ENCODE data around the gene BSG.

BSG gene

GRCh38 chr19:540867-541637 is 31.3 kb upstream of the BSG start:
- DNase-seq, result no peak

DNA sequence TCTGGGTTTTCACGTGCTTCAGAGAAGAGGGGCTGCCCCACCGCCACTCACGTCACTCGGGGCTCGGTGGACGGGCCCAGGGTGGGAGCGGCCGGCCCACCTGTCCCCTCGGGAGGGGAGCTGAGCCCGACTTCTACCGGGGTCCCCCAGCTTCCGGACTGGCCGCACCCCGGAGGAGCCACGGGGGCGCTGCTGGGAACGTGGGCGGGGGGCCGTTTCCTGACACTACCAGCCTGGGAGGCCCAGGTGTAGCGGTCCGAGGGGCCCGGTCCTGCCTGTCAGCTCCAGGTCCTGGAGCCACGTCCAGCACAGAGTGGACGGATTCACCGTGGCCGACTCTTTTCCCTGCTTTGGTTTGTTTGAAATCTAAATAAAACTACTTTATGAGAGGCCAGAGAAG is 30.7 kb upstream of the BSG start:
- no peak for DNase-seq

GRCh38 chr19:542173-542866 is 30.1 kb upstream of the BSG start:
- no peak for DNase-seq

GRCh38 chr19:543910-544608 is 28.3 kb upstream of the BSG start, which contains the start of gene GZMM:
TSS of gene GZMM (plus strand) at chr19:544053. CDS start at chr19:544072, 19 bp downstream.
- no peak for DNase-seq

- DNase-seq, result no peak
Observed at GRCh38 chr19:547117-547516, 25.3 kb upstream of the BSG start.

GRCh38 chr19:547836-548720 is 24.3 kb upstream of the BSG start:
- no peak for DNase-seq

DNA sequence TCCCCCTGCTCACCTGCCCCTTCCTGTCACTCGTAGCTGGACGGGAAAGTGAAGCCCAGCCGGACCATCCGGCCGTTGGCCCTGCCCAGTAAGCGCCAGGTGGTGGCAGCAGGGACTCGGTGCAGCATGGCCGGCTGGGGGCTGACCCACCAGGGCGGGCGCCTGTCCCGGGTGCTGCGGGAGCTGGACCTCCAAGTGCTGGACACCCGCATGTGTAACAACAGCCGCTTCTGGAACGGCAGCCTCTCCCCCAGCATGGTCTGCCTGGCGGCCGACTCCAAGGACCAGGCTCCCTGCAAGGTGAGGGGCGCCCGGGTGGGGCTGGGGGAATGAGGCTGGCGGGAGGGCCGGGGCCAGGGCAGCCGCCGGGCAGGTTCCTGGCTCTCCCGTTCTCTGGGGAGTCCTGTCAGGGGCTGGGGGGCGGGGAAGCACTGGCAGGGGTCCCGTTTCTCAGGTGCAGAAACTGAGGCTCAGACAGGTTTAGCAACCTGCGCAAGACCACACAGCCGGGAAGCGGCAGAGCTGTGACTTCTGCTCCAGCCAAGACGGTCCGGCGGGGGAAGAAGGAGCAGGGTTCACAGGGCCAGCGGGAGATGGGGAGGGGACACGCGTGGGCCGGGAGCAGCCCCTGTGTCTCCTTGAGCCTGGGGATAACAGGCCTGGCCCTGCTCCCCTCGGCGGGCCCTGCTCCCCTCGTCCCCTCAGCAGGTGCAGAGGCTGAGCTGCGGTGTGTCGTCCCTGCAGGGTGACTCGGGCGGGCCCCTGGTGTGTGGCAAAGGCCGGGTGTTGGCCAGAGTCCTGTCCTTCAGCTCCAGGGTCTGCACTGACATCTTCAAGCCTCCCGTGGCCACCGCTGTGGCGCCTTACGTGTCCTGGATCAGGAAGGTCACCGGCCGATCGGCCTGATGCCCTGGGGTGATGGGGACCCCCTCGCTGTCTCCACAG is 23.2 kb upstream of the BSG start:
- DNase-seq, result no peak

DNA sequence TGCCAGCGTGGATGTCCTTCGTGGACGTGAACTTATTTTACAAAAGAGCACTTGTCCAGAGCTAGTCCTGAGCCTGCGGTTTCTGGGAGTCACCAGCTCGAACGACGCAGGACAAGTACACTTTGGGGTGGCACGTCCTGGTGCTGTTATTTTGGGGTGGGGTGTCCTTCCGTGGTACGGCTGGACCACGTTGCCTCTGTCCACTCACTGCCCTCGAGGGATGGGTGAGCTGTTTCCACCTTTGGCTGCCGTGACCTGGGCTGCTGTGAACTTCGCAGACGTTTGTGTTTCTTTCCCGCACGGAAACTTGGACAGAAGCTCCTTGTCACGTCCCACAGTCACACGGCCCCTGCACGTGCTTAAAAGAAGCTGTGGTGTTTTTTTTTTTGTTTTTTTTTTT is 17.6 kb upstream of the BSG start:
- no peak for DNase-seq

DNA sequence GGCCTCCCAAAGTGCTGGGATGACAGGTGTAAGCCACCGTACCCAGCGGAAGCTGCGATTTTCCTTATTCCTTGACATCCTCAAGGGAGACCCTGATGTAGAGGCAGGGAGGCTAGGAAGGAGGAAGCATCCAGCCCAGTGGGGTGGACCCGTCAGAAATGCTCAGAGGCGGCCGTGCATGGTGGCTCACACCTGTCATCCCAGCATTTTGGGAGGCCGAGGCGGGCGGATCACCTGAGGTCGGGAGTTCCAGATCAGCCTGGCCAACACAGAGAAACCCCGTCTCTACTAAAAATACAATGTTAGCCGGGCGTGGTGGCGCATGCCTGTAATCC is 17.0 kb upstream of the BSG start:
- no peak for DNase-seq

DNA sequence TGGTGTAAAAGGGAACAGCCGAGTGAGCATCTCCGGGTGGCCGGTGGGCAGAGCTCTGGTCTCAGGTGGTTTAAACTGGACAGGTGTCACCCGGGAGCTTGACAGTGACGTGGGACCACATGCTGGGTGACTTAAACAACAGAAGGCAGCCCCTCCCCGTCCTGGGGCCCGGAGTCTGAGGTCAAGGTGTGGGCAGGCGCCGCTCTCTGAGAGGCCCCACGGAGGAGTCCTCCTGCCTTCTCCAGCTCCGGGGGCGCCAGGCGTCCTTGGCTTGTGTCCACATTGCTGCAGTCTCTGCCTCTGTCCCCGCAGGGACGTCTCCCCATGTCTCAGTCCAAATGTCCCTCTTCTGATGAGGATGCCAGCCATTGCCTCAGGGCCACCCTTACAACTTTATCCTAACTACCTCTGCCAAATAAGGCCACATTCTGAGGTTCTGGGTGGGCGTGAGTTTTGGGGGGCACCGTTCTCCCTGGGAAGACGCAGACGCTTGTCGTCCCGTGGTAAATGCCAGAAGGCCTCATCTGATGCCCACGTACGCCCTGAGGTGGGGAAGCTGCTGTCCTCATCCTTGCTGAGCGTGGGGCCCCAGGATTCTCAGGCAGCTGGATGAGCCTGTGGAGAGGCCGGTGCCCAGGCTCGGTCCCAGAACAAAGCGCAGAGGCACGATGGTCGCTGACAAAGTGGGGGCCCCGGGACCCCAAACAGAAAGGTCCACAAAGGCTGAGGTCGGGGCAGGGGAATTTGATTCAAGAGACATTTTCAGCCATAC is 15.6 kb upstream of the BSG start:
- DNase-seq, result no peak

GRCh38 chr19:558770-559439 is 13.5 kb upstream of the BSG start:
- DNase-seq, result no peak

DNA sequence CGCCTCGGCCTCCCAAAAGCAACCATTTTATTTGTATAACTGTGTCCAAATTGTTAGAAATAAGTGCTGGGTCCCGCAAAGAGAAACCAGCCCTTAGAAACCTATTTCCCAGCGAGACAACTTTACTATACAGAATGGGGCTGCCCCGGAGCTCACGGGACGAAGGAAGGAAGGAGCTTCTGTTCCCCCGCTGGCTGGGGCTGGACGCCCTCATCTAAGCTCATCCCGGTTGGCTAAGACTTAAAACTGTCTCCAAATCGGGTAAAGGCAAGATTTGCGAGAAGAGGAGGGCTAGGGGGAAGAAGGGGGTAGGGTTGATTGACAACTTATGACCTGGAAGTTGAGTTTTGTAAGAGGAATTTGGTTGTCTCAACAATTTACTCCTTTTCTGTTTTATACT is 12.3 kb upstream of the BSG start:
- no peak for DNase-seq

- no peak for DNase-seq
Observed at GRCh38 chr19:566403-566802, 6.0 kb upstream of the BSG start.

- DNase-seq, result no peak
Observed at GRCh38 chr19:566844-567243, 5.6 kb upstream of the BSG start.

DNA sequence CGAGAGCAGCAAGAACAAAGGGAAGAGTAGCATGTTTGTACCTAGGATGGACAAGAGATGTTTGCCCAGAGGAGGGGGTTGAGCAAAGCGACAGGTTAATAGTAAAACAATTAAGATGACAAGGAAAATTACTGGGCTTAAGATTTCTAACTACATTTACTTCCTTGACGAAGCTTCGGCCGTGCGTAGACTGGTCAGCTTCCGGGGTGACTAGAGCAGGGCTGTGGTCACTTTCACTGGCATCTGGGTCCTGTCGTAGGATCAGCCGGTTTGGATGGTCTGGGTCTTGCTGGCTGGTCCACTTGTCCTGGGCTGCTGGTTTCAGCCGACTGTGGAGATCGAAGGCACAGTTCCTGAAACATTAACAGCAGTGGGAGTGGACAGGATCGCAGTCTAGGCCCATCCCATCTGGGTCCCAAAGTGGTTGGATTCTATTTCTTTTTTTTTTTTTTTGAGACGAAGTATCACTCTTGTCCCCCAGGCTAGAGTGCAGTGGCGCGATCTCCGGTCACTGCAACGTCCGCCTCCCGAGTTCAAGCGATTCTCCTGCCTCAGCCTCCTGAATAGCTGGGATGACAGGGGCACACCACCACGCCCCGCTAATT is 5.0 kb upstream of the BSG start:
- DNase-seq, result no peak

DNA sequence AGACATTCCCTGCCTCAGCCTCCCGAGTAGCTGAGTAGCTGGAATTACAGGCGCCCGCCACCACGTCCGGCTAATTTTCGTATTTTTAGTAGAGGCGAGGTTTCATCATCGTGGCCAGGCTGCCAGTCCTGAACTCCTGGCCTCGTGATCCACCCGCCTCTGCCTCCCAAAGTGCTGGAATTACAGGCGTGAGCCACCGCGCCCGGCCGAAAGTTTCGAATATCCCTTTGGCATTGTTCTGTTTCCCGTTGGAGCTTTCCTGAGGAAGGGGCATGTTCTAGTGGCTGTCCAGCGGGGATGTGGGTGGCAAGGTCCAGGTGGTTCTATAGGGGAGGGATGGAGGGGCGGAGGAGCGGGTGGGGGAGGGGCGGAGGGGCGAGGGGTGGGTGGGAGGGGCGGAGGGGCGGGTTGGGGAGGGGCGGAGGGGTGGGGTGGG is 2.1 kb upstream of the BSG start:
- DNase-seq, result no peak

- DNase-seq, result no peak
Observed at GRCh38 chr19:570937-571565, 1.3 kb upstream of the BSG start.

DNA sequence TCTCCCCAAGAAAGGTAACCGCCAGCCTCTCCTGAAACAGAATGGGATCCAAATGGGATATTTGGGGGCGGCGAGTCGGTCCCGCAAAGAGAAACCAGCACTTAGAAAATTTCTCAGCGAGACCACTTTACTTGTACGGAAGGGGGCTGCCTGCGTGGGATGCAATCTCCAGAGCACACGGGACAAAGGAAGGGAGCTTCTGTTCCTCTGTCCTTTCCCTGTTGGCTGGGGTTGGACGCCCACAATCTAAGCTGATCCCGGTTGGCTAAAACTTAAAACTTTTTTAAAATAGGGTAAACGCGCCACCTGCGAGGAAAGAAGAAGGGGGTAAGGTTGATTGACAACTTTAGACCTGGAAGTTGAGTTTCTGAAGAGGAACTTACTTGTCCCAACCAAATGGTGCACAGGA is 826 bp upstream of the BSG start:
- no peak for DNase-seq

DNA sequence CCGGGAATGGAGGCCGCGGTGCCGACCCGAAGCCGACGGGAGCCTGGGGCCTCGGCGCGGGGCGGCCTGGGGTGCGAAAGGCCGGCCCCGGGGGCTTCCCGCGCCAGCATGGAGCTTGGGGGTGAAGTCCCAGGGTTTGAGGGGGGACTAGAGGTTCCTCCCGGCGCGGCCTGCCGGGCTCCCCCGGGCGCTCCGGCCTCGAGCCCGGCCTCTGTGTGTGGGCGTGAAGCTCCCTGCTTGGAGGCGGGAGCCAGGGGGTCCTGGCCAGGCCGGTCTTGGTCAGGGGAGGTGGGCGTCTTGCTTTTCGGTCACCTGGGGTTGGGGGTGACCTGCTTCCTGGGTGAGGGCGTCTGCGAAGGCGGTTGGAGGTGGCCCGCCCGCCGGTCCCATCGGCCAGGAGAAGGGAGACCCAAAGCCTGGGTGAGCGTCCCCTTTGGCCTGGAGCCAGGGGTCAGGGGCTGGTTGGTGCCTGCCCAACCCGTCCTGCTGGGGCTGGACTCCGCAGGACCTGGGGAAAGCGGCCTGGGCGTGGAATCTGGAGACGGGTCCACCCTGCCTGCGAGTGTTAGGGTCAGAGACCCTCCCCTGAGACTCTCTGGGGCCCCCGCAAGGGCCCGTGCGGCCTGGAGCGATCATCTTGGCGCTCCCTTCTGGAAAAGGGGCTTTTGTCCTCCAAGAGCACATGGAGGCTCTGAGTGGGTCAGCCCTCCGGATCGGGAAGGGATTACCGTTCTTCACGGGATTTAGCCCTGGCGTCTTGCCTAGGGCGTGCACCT is 535 bp downstream of the BSG start:
- DNase-seq, result peak; percentile 59
